SU-DHL-6 (cell line): Measurements from ENCODE around the gene THOC1.
"Not testable (repeated sequence)": the region's sequence is repeated elsewhere in the genome, so short reads cannot be mapped to it uniquely, and the experiment has no call there.

Experiments used
- H2AFZ ChIP-seq: fragments of 200-600 bp; sonication (generic); 2 replicates; pipeline ENCODE4 v1.6.1; 2014; ENCODE audit warnings: low read depth, mild to moderate bottlenecking, moderate library complexity, mixed read lengths, antibody characterized with exemption, low read length; ENCODE audit not compliant: severe bottlenecking
- H3F3A ChIP-seq: fragments of 200-600 bp; shearing (Covaris generic); 2 replicates; pipeline ENCODE4 v1.6.0; 2016; ENCODE audit warnings: antibody characterized with exemption, mild to moderate bottlenecking; ENCODE audit not compliant: insufficient read depth
- H3K27ac ChIP-seq: fragments of 200-600 bp; sonication (generic); 2 replicates; pipeline ENCODE4 v1.5.1; 2016; ENCODE audit warnings: low read depth, mild to moderate bottlenecking, low read length, moderate library complexity, mixed read lengths
- H3K27me3 ChIP-seq: fragments of 200-600 bp; sonication (generic), shearing (Covaris generic); 2 replicates; pipeline ENCODE4 v1.6.0; 2014; ENCODE audit warnings: mild to moderate bottlenecking, low read length
- H3K36me3 ChIP-seq: fragments of 200-600 bp; sonication (generic); 2 replicates; pipeline ENCODE4 v1.6.1; 2014; ENCODE audit warnings: mild to moderate bottlenecking, low read length, mixed read lengths
- H3K4me2 ChIP-seq: fragments of 300-600, 200-600 bp; shearing (Covaris generic), sonication (generic); 2 replicates; pipeline ENCODE4 v1.6.0; 2014; ENCODE audit warnings: low read length, low read depth, mild to moderate bottlenecking; ENCODE audit not compliant: poor library complexity, severe bottlenecking
- H3K4me3 ChIP-seq: fragments of 200-600 bp; sonication (generic); 2 replicates; pipeline ENCODE4 v1.5.1; 2014; ENCODE audit warnings: antibody characterized with exemption, low read length, mild to moderate bottlenecking, mixed read lengths; ENCODE audit not compliant: insufficient read depth, poor library complexity, severe bottlenecking
- H3K79me2 ChIP-seq: fragments of 200-600 bp; sonication (generic); 2 replicates; pipeline ENCODE4 v1.6.1; 2014; ENCODE audit warnings: mild to moderate bottlenecking, low read length, moderate library complexity; ENCODE audit not compliant: insufficient read depth
- H3K9ac ChIP-seq: fragments of 200-600 bp; sonication (generic); 2 replicates; pipeline ENCODE4 v1.7.0; 2014; ENCODE audit warnings: mild to moderate bottlenecking, low read length
- H3K9me2 ChIP-seq: fragments of 200-600 bp; sonication (generic); replicated peaks from 2 replicates; pipeline ENCODE4 v1.6.1; 2014; ENCODE audit warnings: low read length; ENCODE audit not compliant: insufficient read depth
- H3K9me3 ChIP-seq: fragments of 200-600 bp; sonication (generic); 2 replicates; pipeline ENCODE4 v1.6.1; 2014; ENCODE audit warnings: low read length, mixed read lengths; ENCODE audit not compliant: insufficient read depth
- H4K20me1 ChIP-seq: fragments of 200-600 bp; sonication (generic); 2 replicates; pipeline ENCODE4 v1.6.1; 2014; ENCODE audit warnings: low read depth, mild to moderate bottlenecking, antibody characterized with exemption, low read length, moderate library complexity, mixed read lengths
- EZH2phosphoT487 ChIP-seq: fragments of 200-600 bp; sonication (generic), shearing (Covaris generic); conservative IDR thresholded peaks from 2 replicates; pipeline ENCODE4 v1.6.1; 2018; ENCODE audit warnings: mild to moderate bottlenecking, antibody characterized with exemption, low read length, moderate library complexity, mixed read lengths
- TF ChIP-seq, protein P1 (sequence below): fragments of 200-600 bp; sonication (generic); IDR thresholded peaks from one replicate; pipeline ENCODE4 v1.5.1; 2017; ENCODE audit warnings: antibody characterized with exemption, mild to moderate bottlenecking, low read length, moderate library complexity; ENCODE audit not compliant: insufficient read depth, poor library complexity, severe bottlenecking

THOC1 gene

DNA sequence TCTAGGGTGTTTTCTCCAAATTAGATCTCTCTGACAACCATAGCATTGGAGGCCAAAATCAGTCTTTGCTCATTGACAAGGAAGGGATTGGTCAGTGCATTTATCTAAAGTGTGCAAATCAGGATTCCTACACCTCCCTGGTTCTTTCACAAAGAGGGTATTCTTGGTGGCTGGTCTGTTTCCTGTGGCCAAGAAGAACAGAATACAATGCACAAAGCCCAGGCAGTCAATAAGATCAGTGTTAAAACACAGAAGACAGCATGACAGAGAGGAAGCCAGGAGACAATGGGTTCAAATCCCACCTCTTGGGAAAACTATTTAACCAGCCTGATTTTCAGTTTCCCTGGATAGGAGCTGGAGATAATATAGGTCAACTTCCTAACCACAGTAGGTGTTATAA, 46.1 kb upstream of the THOC1 start:
- H3K27ac ChIP-seq, result no peak overlapping the region
- H3K9me3 ChIP-seq, result no peaks in the 10 kb centered on the region
- no peaks in the 10 kb centered on the region for H3K27me3 ChIP-seq
- H3K4me3 ChIP-seq, result no peak overlapping the region
- no peaks in the 10 kb centered on the region for H3K9me2 ChIP-seq
- no peak for TF ChIP-seq EZH2phosphoT487
- TF ChIP-seq, protein P1, sequence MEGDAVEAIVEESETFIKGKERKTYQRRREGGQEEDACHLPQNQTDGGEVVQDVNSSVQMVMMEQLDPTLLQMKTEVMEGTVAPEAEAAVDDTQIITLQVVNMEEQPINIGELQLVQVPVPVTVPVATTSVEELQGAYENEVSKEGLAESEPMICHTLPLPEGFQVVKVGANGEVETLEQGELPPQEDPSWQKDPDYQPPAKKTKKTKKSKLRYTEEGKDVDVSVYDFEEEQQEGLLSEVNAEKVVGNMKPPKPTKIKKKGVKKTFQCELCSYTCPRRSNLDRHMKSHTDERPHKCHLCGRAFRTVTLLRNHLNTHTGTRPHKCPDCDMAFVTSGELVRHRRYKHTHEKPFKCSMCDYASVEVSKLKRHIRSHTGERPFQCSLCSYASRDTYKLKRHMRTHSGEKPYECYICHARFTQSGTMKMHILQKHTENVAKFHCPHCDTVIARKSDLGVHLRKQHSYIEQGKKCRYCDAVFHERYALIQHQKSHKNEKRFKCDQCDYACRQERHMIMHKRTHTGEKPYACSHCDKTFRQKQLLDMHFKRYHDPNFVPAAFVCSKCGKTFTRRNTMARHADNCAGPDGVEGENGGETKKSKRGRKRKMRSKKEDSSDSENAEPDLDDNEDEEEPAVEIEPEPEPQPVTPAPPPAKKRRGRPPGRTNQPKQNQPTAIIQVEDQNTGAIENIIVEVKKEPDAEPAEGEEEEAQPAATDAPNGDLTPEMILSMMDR, result no peak
- H4K20me1 ChIP-seq, result no peaks in the 10 kb centered on the region
- no peak overlapping the region for H3K9ac ChIP-seq
- no peak overlapping the region for H2AFZ ChIP-seq
- no peaks in the 10 kb centered on the region for H3K79me2 ChIP-seq
- no peaks in the 10 kb centered on the region for H3K36me3 ChIP-seq
- no peak overlapping the region for H3K4me2 ChIP-seq
- no peaks in the 10 kb centered on the region for H3F3A ChIP-seq

DNA sequence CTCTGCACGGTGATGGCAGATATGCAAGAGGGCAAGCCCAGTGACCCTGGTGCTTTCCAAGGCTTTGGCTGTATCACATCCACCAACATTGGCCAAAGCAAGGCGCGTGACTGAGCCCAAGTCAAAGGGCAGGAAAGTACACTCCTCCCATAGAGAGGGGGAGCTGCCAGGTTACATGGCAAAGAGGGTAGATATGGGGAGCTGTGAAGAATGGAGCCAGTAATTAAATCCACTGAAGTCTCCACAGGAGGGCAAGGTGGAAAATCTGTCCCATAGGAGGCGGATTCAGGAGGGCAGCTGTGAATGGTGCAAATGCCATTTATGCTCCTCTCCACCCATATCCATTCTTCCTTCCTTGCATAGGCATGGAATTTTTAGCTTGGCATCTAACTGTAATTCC, 44.6 kb upstream of the THOC1 start:
- no peak overlapping the region for H3K4me3 ChIP-seq
- TF ChIP-seq, protein P1, result no peak
- TF ChIP-seq EZH2phosphoT487, result no peak
- H3K9ac ChIP-seq, result no peak overlapping the region
- no peaks in the 10 kb centered on the region for H3K27me3 ChIP-seq
- no peak overlapping the region for H3K4me2 ChIP-seq
- H3K9me2 ChIP-seq, result no peaks in the 10 kb centered on the region
- H3F3A ChIP-seq, result no peaks in the 10 kb centered on the region
- H3K9me3 ChIP-seq, result no peaks in the 10 kb centered on the region
- no peaks in the 10 kb centered on the region for H3K79me2 ChIP-seq
- H3K36me3 ChIP-seq, result no peaks in the 10 kb centered on the region
- no peaks in the 10 kb centered on the region for H4K20me1 ChIP-seq
- no peak overlapping the region for H3K27ac ChIP-seq
- no peak overlapping the region for H2AFZ ChIP-seq

DNA sequence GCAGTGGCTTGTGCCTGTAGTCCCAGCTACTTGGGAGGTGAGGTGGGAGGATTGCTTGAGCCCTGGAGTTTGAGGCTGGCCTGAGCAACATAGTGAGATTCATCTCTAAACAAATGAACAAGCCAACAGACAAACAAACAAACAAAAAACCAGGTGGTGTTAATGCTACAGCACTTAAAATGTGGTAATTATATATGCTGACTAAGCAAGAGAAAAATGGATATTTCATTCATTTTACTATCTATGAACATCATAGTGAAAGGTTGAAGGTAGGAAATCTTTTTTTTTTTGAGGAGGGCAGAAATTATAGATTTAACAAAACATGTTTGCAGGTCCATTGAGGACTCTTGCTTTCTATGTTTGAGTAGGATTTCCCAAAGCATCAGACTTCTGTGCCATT, 42.2 kb upstream of the THOC1 start:
- TF ChIP-seq, protein P1, result no peak
- TF ChIP-seq EZH2phosphoT487, result no peak
- H3K79me2 ChIP-seq, result no peaks in the 10 kb centered on the region
- no peaks in the 10 kb centered on the region for H3K9me3 ChIP-seq
- no peak overlapping the region for H3K4me3 ChIP-seq
- H3K27ac ChIP-seq, result no peak overlapping the region
- no peaks in the 10 kb centered on the region for H4K20me1 ChIP-seq
- no peaks in the 10 kb centered on the region for H3F3A ChIP-seq
- no peaks in the 10 kb centered on the region for H3K36me3 ChIP-seq
- H3K9me2 ChIP-seq, result no peaks in the 10 kb centered on the region
- no peak overlapping the region for H3K9ac ChIP-seq
- H3K27me3 ChIP-seq, result no peaks in the 10 kb centered on the region
- no peak overlapping the region for H2AFZ ChIP-seq
- H3K4me2 ChIP-seq, result no peak overlapping the region

GRCh38 chr18:308086-308485, 40.2 kb upstream of the THOC1 start:
- not testable (repeated sequence) for H3K79me2 ChIP-seq, H3K27me3 ChIP-seq, H3K36me3 ChIP-seq, H2AFZ ChIP-seq, H3K4me3 ChIP-seq, H3K9ac ChIP-seq, H3K9me3 ChIP-seq, H3K9me2 ChIP-seq, H3F3A ChIP-seq, H4K20me1 ChIP-seq, H3K27ac ChIP-seq, H3K4me2 ChIP-seq
